ENCODE results near the gene COIL. TPM values are rescaled to one million over a fixed set of nuclear protein-coding genes. Genes with fewer than 3 reads are reported as not detected.

COIL gene
- total and polyA plus RNA-seq, 9 of the 15 experiments (the other 6 are each of a cell fraction or from before 2014, with no cell fraction given), result 23.9 to 41.3 (median 28.7) TPM

DNA sequence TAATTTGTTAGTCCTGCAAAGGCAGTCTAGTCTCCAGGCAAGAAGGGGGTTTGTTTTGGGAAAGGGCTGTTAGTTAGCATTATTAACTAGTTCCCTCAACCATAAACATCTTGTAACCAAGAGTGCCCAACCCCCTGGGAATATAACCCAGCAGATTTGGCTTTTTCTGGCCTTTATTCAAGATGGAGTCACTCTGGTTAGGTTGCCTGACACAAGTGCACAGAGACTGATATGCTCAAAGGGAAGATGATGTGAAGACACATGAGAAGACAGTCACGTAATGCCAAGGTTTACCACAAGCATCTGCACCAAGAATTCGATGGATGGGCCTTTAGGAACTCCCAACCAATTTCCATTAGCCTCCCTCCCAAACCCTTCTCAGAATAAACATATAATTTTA lies 13.2 kb upstream of the COIL start (continued):
- peak; percentile 48; the same call in 1 of the 2 replicates for TF ChIP-seq ETV1 (tag; conservative IDR thresholded peaks at IDR 0.05; ENCODE audit: low read depth)
- no peak for TF ChIP-seq CREB1 (IDR thresholded peaks at IDR 0.05)
- no peak for TF ChIP-seq CREB1 (CRISPR knock-in tag; IDR thresholded peaks at IDR 0.05)
- TF ChIP-seq, protein P1, sequence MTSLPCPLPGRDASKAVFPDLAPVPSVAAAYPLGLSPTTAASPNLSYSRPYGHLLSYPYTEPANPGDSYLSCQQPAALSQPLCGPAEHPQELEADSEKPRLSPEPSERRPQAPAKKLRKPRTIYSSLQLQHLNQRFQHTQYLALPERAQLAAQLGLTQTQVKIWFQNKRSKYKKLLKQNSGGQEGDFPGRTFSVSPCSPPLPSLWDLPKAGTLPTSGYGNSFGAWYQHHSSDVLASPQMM (CRISPR knock-in tag; IDR thresholded peaks at IDR 0.05), result no peak
- TF ChIP-seq, protein P2, sequence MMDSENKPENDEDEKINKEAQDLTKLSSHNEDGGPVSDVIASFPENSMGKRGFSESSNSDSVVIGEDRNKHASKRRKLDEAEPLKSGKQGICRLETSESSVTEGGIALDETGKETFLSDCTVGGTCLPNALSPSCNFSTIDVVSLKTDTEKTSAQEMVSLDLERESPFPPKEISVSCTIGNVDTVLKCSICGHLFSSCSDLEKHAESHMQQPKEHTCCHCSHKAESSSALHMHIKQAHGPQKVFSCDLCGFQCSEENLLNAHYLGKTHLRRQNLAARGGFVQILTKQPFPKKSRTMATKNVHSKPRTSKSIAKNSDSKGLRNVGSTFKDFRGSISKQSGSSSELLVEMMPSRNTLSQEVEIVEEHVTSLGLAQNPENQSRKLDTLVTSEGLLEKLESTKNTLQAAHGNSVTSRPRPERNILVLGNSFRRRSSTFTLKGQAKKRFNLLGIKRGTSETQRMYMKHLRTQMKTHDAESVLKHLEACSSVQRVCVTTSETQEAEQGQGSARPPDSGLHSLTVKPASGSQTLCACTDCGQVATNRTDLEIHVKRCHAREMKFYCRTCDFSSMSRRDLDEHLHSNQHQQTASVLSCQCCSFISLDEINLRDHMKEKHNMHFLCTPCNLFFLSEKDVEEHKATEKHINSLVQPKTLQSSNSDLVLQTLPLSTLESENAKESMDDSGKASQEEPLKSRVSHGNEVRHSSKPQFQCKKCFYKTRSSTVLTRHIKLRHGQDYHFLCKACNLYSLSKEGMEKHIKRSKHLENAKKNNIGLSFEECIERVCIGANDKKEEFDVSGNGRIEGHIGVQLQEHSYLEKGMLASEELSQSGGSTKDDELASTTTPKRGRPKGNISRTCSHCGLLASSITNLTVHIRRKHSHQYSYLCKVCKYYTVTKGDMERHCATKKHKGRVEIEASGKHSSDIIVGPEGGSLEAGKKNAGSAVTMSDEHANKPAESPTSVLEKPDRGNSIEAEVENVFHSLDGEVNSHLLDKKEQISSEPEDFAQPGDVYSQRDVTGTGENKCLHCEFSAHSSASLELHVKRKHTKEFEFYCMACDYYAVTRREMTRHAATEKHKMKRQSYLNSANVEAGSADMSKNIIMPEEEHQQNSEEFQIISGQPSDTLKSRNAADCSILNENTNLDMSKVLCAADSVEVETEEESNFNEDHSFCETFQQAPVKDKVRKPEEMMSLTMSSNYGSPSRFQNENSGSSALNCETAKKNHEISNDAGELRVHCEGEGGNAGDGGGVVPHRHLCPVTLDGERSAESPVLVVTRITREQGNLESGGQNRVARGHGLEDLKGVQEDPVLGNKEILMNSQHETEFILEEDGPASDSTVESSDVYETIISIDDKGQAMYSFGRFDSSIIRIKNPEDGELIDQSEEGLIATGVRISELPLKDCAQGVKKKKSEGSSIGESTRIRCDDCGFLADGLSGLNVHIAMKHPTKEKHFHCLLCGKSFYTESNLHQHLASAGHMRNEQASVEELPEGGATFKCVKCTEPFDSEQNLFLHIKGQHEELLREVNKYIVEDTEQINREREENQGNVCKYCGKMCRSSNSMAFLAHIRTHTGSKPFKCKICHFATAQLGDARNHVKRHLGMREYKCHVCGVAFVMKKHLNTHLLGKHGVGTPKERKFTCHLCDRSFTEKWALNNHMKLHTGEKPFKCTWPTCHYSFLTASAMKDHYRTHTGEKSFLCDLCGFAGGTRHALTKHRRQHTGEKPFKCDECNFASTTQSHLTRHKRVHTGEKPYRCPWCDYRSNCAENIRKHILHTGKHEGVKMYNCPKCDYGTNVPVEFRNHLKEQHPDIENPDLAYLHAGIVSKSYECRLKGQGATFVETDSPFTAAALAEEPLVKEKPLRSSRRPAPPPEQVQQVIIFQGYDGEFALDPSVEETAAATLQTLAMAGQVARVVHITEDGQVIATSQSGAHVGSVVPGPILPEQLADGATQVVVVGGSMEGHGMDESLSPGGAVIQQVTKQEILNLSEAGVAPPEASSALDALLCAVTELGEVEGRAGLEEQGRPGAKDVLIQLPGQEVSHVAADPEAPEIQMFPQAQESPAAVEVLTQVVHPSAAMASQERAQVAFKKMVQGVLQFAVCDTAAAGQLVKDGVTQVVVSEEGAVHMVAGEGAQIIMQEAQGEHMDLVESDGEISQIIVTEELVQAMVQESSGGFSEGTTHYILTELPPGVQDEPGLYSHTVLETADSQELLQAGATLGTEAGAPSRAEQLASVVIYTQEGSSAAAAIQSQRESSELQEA (IDR thresholded peaks at IDR 0.05; ENCODE audit: low read depth), result no peak
- TF ChIP-seq NFXL1 (CRISPR knock-in tag; IDR thresholded peaks at IDR 0.05), result no peak
- TF ChIP-seq, protein P3, sequence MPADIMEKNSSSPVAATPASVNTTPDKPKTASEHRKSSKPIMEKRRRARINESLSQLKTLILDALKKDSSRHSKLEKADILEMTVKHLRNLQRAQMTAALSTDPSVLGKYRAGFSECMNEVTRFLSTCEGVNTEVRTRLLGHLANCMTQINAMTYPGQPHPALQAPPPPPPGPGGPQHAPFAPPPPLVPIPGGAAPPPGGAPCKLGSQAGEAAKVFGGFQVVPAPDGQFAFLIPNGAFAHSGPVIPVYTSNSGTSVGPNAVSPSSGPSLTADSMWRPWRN (IDR thresholded peaks at IDR 0.05; ENCODE audit: low read depth), result no peak
- no peak for TF ChIP-seq TARDBP (IDR thresholded peaks at IDR 0.05)
- TF ChIP-seq ZNF592 (IDR thresholded peaks at IDR 0.05), result peak; percentile 73
- TF ChIP-seq CXXC5 (CRISPR knock-in tag; IDR thresholded peaks at IDR 0.05), result peak; percentile 51
- TF ChIP-seq, protein P4, sequence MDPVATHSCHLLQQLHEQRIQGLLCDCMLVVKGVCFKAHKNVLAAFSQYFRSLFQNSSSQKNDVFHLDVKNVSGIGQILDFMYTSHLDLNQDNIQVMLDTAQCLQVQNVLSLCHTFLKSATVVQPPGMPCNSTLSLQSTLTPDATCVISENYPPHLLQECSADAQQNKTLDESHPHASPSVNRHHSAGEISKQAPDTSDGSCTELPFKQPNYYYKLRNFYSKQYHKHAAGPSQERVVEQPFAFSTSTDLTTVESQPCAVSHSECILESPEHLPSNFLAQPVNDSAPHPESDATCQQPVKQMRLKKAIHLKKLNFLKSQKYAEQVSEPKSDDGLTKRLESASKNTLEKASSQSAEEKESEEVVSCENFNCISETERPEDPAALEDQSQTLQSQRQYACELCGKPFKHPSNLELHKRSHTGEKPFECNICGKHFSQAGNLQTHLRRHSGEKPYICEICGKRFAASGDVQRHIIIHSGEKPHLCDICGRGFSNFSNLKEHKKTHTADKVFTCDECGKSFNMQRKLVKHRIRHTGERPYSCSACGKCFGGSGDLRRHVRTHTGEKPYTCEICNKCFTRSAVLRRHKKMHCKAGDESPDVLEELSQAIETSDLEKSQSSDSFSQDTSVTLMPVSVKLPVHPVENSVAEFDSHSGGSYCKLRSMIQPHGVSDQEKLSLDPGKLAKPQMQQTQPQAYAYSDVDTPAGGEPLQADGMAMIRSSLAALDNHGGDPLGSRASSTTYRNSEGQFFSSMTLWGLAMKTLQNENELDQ (CRISPR knock-in tag; IDR thresholded peaks at IDR 0.05; ENCODE audit: borderline replicate concordance), result no peak
- no peak for TF ChIP-seq CBX2 (IDR thresholded peaks at IDR 0.05; ENCODE audit: insufficient read depth, low read length, poor library complexity, severe bottlenecking)
